ENCODE results near the gene TET2. TPM values are rescaled to one million over a fixed set of nuclear protein-coding genes. Genes with fewer than 3 reads are reported as not detected.

TET2 gene
- total RNA-seq, 2 donors from 2014 or later = 41.5 to 46.8 TPM

DNA sequence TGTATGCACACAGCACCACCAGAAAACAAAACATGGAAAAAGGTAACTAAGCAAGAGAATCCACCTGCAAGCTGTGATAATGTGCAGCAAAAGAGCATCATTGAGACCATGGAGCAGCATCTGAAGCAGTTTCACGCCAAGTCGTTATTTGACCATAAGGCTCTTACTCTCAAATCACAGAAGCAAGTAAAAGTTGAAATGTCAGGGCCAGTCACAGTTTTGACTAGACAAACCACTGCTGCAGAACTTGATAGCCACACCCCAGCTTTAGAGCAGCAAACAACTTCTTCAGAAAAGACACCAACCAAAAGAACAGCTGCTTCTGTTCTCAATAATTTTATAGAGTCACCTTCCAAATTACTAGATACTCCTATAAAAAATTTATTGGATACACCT is 90.2 kb downstream of the TET2 start:
- DNase-seq (ENCODE audit: low spot score in 2 of 2) (no peak), ATAC-seq (peak in 1 of 2 donors; percentile 47)
- Mint-ChIP-seq H3K36me3 (peaks cover 51 to 54% of the 10 kb centered on the region in 2 donors), H3K9me3 (peaks cover 0 to 2% of the 10 kb centered on the region in 2 donors), H3K27ac (no peak overlapping the region)

DNA sequence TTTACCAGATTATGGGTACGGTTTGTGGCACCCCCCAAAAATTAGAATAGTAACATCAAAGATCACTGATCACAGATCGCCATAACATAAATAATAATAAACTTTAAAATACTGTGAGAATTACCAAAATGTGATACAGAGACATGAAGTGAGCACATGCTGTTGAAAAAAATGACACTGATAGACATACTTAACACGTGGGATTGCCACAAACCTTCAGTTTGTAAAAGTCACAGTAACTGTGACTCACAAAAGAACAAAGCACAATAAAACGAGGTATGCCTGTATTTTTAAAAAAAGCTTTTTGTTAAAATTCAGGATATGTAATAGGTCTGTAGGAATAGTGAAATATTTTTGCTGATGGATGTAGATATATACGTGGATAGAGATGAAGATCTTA is 93.4 kb downstream of the TET2 start:
- Mint-ChIP-seq H3K9me3 (no peaks in the 10 kb centered on the region), H3K36me3 (peaks cover 34 to 46% of the 10 kb centered on the region in 2 donors), H3K27ac (no peak overlapping the region)
- DNase-seq (ENCODE audit: low spot score in 2 of 2) = no peak
- no peak for ATAC-seq

GRCh38 chr4:105241451-105241850 is 94.8 kb downstream of the TET2 start:
- ATAC-seq (no peak), DNase-seq (ENCODE audit: low spot score in 2 of 2) (no peak)
- no peak overlapping the region for H3K27ac Mint-ChIP-seq
- no peaks in the 10 kb centered on the region for H3K9me3 Mint-ChIP-seq
- H3K36me3 Mint-ChIP-seq = peaks cover 20 to 35% of the 10 kb centered on the region in 2 donors

DNA sequence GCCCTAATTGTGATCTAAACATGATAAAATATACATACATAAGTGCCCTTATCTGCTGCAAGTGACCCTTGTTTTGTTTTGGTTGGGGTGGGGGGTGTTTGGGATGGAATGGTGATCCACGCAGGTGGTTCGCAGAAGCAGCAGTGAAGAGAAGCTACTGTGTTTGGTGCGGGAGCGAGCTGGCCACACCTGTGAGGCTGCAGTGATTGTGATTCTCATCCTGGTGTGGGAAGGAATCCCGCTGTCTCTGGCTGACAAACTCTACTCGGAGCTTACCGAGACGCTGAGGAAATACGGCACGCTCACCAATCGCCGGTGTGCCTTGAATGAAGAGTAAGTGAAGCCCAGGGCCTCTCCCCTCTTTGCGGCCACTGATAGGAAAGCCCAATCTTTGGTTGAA is 96.8 kb downstream of the TET2 start:
- ATAC-seq (no peak), DNase-seq (ENCODE audit: low spot score in 2 of 2) (no peak)
- Mint-ChIP-seq H3K9me3 (no peaks in the 10 kb centered on the region), H3K36me3 (peaks cover 10 to 34% of the 10 kb centered on the region in 2 donors), H3K27ac (no peak overlapping the region)

DNA sequence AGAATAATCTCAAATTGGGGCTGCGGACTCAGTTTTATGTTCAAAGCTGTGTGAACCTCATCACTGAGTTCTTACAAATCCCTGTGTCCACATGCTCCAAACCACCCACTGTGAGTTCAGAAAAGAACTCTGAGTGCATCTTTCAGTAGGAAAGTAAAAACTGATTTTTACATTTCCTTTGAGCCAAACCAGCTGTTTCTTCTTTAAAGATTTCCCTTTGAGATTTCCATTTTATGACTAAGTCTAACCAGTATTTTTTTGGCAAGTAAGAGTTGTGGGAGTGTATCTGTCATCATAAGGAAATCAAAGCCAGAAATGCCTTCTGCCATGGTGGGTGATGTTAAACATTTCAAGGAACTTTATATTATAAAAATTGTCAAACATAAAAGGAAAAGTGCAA is 100.0 kb downstream of the TET2 start:
- no peak for DNase-seq (ENCODE audit: low spot score in 2 of 2)
- H3K27ac Mint-ChIP-seq = no peak overlapping the region
- H3K9me3 Mint-ChIP-seq = no peaks in the 10 kb centered on the region
- H3K36me3 Mint-ChIP-seq = peaks cover 5 to 35% of the 10 kb centered on the region in 2 donors
- ATAC-seq = no peak

DNA sequence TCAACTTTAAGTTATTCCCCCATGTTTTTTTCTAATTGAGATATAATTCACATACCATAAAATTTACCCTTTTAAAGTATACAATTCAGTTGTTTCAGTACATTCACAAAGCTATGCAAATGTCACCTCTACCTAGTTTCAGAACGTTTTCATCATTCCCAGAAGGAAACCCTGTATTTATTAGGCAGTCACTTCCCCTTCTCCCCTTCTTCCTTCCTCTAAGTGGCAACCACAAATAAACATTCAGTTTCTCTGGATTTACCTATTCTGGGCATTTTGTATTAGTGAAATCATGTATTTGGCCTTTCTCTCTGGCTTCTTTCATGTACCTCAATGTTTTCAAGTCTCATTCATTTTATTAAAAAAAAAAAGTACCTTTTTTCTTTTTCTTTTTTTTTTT is 101.9 kb downstream of the TET2 start:
- Mint-ChIP-seq H3K36me3 (peaks cover 11 to 40% of the 10 kb centered on the region in 2 donors), H3K9me3 (no peaks in the 10 kb centered on the region), H3K27ac (no peak overlapping the region)
- ATAC-seq (no peak), DNase-seq (ENCODE audit: low spot score in 2 of 2) (no peak)

DNA sequence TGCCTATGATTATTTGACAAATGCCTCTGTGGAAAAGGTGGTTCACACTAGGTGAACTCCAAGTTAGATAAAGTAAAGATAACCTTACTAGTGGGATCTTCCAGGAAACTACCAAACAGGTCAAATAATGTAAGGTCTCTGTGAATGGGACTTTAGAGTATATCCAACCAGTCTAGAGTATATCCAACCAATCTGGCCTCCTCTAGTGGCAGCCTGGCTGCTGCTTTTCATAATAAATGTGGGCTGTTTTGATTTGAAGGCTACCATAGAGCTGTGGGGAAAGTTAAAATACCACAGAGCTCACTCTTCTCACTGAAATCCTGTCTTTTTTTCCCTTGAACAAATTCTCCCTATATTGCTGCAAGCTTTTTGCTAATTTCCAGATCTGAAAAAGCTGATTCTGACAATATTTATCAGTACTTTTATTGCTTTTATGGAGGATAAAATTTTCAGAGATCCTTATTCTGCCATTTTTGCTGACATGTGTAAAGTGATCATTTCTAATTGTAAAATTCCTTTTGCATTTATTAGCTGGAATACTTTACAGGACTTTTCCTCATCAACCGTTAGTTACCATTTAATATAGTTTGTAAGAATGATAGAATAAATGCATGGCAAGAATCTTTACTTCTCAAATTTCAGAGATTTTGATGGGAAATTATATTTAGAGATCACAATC is 111.3 kb downstream of the TET2 start:
- peaks cover 11 to 27% of the 10 kb centered on the region in 2 donors for H3K36me3 Mint-ChIP-seq
- H3K9me3 Mint-ChIP-seq = no peaks in the 10 kb centered on the region
- DNase-seq (ENCODE audit: low spot score in 2 of 2) = no peak
- no peak overlapping the region for H3K27ac Mint-ChIP-seq
- ATAC-seq = no peak

DNA sequence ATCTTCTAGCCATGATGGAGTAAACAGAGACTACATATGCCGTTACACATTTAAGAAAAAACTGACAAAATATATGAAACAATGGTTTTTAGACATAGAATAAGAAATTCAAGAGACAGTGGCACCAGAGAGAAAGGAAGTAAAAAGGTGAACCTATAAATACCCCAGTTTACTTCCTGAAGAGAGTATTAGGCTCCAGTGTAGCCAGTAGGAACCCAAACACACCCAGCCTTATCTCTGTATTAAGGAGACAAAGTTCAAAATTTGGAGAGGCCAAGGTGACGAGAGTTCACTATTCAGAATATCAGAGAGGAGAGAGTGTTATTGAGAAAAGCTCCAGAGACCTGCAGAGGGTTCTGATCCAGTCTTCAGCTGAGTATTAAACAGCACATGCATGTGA is 119.0 kb downstream of the TET2 start:
- DNase-seq (ENCODE audit: low spot score in 2 of 2) (no peak), ATAC-seq (no peak)
- peaks cover 53 to 60% of the 10 kb centered on the region in 2 donors for H3K36me3 Mint-ChIP-seq
- peak overlapping the region in 1 of 2 donors; percentile 76 for H3K27ac Mint-ChIP-seq
- peaks cover 0 to 4% of the 10 kb centered on the region in 2 donors for H3K9me3 Mint-ChIP-seq

- DNase-seq (ENCODE audit: low spot score in 2 of 2) (no peak), ATAC-seq (no peak)
- peaks cover 0 to 4% of the 10 kb centered on the region in 2 donors for H3K9me3 Mint-ChIP-seq
- H3K36me3 Mint-ChIP-seq = peaks cover 61 to 67% of the 10 kb centered on the region in 2 donors
- no peak overlapping the region for H3K27ac Mint-ChIP-seq
Observed at GRCh38 chr4:105267280-105267679, 120.6 kb downstream of the TET2 start.

DNA sequence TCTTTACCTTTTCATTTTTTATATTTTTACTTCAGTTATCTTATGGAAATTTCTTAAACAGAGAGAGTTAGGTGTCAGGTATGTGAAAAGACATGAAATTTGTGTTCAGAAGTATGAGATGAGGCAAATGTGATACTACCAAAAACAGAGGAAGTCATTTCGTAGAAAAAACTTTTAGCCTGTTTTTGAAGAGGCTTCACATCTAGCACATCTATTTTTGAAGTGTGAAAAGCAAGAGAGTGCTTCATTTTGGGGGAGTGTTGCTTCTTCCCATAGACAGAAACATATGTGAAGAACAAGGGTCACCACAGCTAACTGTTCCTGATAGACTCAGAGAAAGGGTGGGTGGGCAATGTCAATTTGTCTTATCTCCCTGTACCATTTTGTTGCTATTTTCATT is 125.3 kb downstream of the TET2 start:
- no peak for ATAC-seq

DNA sequence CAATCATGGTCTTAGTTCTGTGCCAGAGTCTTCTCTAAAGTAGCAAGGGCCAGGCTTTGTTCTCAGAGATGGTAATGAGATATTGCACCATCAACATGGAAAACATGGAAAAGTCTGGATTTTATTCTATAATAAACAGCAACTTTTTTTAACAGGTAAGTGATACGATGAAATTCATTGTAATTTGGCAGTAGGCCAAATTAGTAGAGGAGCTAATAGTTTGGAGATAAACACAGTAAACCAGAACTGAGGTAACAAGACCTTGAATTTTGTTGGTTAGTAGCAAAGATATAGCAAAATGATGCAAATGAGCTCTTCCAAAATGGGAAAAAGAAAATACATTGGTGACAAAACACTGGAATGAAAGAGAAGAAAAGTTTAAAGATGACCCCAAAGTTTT is 126.6 kb downstream of the TET2 start:
- Mint-ChIP-seq H3K36me3 (peaks cover 58 to 82% of the 10 kb centered on the region in 2 donors), H3K27ac (no peak overlapping the region), H3K9me3 (no peaks in the 10 kb centered on the region)
- DNase-seq (ENCODE audit: low spot score in 2 of 2) (no peak), ATAC-seq (no peak)

More for the DNA sequence above, 125.3 kb downstream of the TET2 start:
- Mint-ChIP-seq H3K36me3 (peaks cover 59 to 83% of the 10 kb centered on the region in 2 donors), H3K9me3 (no peaks in the 10 kb centered on the region), H3K27ac (peak overlapping the region; percentile 15 to 19)
- DNase-seq (ENCODE audit: low spot score in 2 of 2) = no peak

DNA sequence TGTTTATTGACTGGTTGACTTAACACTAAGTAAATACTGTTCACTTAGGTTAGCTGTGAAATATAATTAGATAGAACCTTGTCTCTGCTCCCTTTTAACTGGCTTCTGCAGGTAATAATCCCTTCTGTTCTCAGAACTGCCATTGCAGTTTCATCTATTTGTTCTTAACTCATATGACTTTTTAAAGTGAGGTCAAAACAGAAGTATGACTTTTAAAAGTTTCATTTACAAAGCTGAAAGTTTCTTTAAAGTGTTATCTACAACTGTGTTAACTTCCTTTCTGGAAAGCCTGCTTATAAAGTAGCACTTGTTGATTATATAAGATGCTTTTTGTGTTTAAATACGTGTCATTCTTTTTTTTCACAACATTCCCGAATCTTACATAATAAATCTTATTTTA is 127.4 kb downstream of the TET2 start:
- no peaks in the 10 kb centered on the region for H3K9me3 Mint-ChIP-seq
- H3K36me3 Mint-ChIP-seq = peaks cover 58 to 78% of the 10 kb centered on the region in 2 donors
- H3K27ac Mint-ChIP-seq = peak overlapping the region in 1 of 2 donors; percentile 6
- ATAC-seq (peak in 1 of 2 donors; percentile 58), DNase-seq (ENCODE audit: low spot score in 2 of 2) (no peak)

GRCh38 chr4:105274504-105274903 is 127.8 kb downstream of the TET2 start:
- Mint-ChIP-seq H3K27ac (peak overlapping the region; percentile 6 to 53), H3K9me3 (no peaks in the 10 kb centered on the region), H3K36me3 (peaks cover 56 to 74% of the 10 kb centered on the region in 2 donors)
- no peak for DNase-seq (ENCODE audit: low spot score in 2 of 2)
- no peak for ATAC-seq

- H3K36me3 Mint-ChIP-seq = peaks cover 40 to 54% of the 10 kb centered on the region in 2 donors
- ATAC-seq (peak in 1 of 2 donors; percentile 66), DNase-seq (ENCODE audit: low spot score in 2 of 2) (no peak)
- H3K9me3 Mint-ChIP-seq = no peaks in the 10 kb centered on the region
- peak overlapping the region in 1 of 2 donors; percentile 63 for H3K27ac Mint-ChIP-seq
Observed at GRCh38 chr4:105276361-105277104, 129.9 kb downstream of the TET2 start.

DNA sequence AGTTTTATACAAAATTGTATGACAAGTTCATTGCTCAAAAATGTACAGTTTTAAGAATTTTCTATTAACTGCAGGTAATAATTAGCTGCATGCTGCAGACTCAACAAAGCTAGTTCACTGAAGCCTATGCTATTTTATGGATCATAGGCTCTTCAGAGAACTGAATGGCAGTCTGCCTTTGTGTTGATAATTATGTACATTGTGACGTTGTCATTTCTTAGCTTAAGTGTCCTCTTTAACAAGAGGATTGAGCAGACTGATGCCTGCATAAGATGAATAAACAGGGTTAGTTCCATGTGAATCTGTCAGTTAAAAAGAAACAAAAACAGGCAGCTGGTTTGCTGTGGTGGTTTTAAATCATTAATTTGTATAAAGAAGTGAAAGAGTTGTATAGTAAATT is 131.0 kb downstream of the TET2 start:
- H3K27ac Mint-ChIP-seq = no peak overlapping the region
- peaks cover 32 to 43% of the 10 kb centered on the region in 2 donors for H3K36me3 Mint-ChIP-seq
- no peak for DNase-seq (ENCODE audit: low spot score in 2 of 2)
- H3K9me3 Mint-ChIP-seq = peaks cover 0 to 4% of the 10 kb centered on the region in 2 donors
- ATAC-seq = no peak

GRCh38 chr4:105279314-105279713 is 132.6 kb downstream of the TET2 start:
- ATAC-seq (peak in 1 of 2 donors; percentile 41), DNase-seq (ENCODE audit: low spot score in 2 of 2) (no peak)
- Mint-ChIP-seq H3K36me3 (peaks cover 24 to 27% of the 10 kb centered on the region in 2 donors), H3K27ac (no peak overlapping the region), H3K9me3 (peaks cover 0 to 7% of the 10 kb centered on the region in 2 donors)

- H3K36me3 Mint-ChIP-seq = peaks cover 12 to 15% of the 10 kb centered on the region in 2 donors
- peak in 1 of 2 donors; percentile 33 for ATAC-seq
- peak overlapping the region; percentile 30 to 73 for H3K27ac Mint-ChIP-seq
Observed at GRCh38 chr4:105280338-105281123, 133.9 kb downstream of the TET2 start.

More at GRCh38 chr4:105280338-105281123, 133.9 kb downstream of the TET2 start:
- no peak for DNase-seq (ENCODE audit: low spot score in 2 of 2)
- peaks cover 0 to 11% of the 10 kb centered on the region in 2 donors for H3K9me3 Mint-ChIP-seq
